Mesothelial cell of epicardium (in vitro differentiated cells): ENCODE measurements around the gene AJAP1. TPM values are rescaled to one million over a fixed set of nuclear protein-coding genes. Genes with fewer than 3 reads are reported as not detected.

Source experiments
- DNase-seq, 2 experiments: peaks; one replicate each; pipeline ENCODE4 v3.0.0; 2021; ENCODE audit warnings: low spot score in 2 of 2; ENCODE audit not compliant: unreplicated experiment in 2 of 2
- H3K27ac Mint-ChIP-seq: 2 replicates; pipeline ENCODE4 v1.8.0; 2021; ENCODE audit warnings: mixed read lengths
- H3K27me3 Mint-ChIP-seq: 2 replicates; pipeline ENCODE4 v1.8.0; 2021; ENCODE audit warnings: low read depth, mixed read lengths
- H3K36me3 Mint-ChIP-seq: 2 replicates; pipeline ENCODE4 v1.8.0; 2021; ENCODE audit warnings: mixed read lengths
- H3K4me1 Mint-ChIP-seq: 2 replicates; pipeline ENCODE4 v1.8.0; 2021; ENCODE audit warnings: mixed read lengths
- H3K4me3 Mint-ChIP-seq: 2 replicates; pipeline ENCODE4 v1.8.0; 2021; ENCODE audit warnings: mild to moderate bottlenecking, moderate library complexity, mixed read lengths
- H3K9me3 Mint-ChIP-seq: 2 replicates; pipeline ENCODE4 v1.8.0; 2021; ENCODE audit warnings: mixed read lengths
- CTCF ChIP-seq: fragments of 200-600 bp; sonication (generic); IDR thresholded peaks from one replicate; pipeline ENCODE4 v1.5.0; 2021; ENCODE audit warnings: antibody characterized with exemption; ENCODE audit not compliant: unreplicated experiment
- total RNA-seq: library from RNA; stranded (reverse); gene quantifications from 3 replicates; pipeline ENCODE4 v1.2.1, GENCODE V29; 2021

AJAP1 gene
- total RNA-seq, 1 donor from 2014 or later = 2.4 TPM

- no peak for TF ChIP-seq CTCF
- Mint-ChIP-seq H3K36me3 (no peaks in the 10 kb centered on the region), H3K4me3 (no peak overlapping the region), H3K27ac (no peak overlapping the region), H3K4me1 (no peaks in the 10 kb centered on the region), H3K9me3 (peaks cover 23% of the 10 kb centered on the region), H3K27me3 (no peaks in the 10 kb centered on the region)
- no peak for DNase-seq
These were observed 23.8 kb downstream of the AJAP1 start for GRCh38 chr1:4678066-4678717.

- H3K4me1 Mint-ChIP-seq = no peaks in the 10 kb centered on the region
- peaks cover 23% of the 10 kb centered on the region for H3K9me3 Mint-ChIP-seq
- no peak overlapping the region for H3K4me3 Mint-ChIP-seq
- DNase-seq = no peak
- H3K27ac Mint-ChIP-seq = no peak overlapping the region
- H3K36me3 Mint-ChIP-seq = no peaks in the 10 kb centered on the region
- no peak for TF ChIP-seq CTCF
- peaks cover 7% of the 10 kb centered on the region for H3K27me3 Mint-ChIP-seq
These were observed 26.6 kb downstream of the AJAP1 start for GRCh38 chr1:4681026-4681425.

GRCh38 chr1:4682607-4683220 is 28.3 kb downstream of the AJAP1 start:
- Mint-ChIP-seq H3K4me3 (no peak overlapping the region), H3K36me3 (no peaks in the 10 kb centered on the region), H3K27me3 (peaks cover 7% of the 10 kb centered on the region), H3K27ac (no peak overlapping the region), H3K4me1 (no peaks in the 10 kb centered on the region), H3K9me3 (peaks cover 21% of the 10 kb centered on the region)
- no peak for DNase-seq
- no peak for TF ChIP-seq CTCF

GRCh38 chr1:4684136-4684535 is 29.7 kb downstream of the AJAP1 start:
- no peak for DNase-seq
- Mint-ChIP-seq H3K27me3 (peaks cover 7% of the 10 kb centered on the region), H3K27ac (no peak overlapping the region), H3K4me3 (no peak overlapping the region), H3K4me1 (no peaks in the 10 kb centered on the region), H3K9me3 (peaks cover 8% of the 10 kb centered on the region), H3K36me3 (no peaks in the 10 kb centered on the region)
- no peak for TF ChIP-seq CTCF

GRCh38 chr1:4684864-4685522 is 30.6 kb downstream of the AJAP1 start:
- Mint-ChIP-seq H3K27me3 (peaks cover 7% of the 10 kb centered on the region), H3K9me3 (peaks cover 6% of the 10 kb centered on the region), H3K36me3 (no peaks in the 10 kb centered on the region), H3K4me1 (no peaks in the 10 kb centered on the region), H3K27ac (no peak overlapping the region), H3K4me3 (no peak overlapping the region)
- TF ChIP-seq CTCF = no peak
- DNase-seq = no peak
